Skeletal muscle satellite cell (primary cell): Measurements from ENCODE around the gene RAD54L. TPM values are rescaled to one million over a fixed set of nuclear protein-coding genes. Genes with fewer than 3 reads are reported as not detected.

Source experiments
- H3K27me3 ChIP-seq: 2 replicates; pipeline ENCODE4 v1.7.0; 2013; ENCODE audit warnings: low read length; ENCODE audit not compliant: control insufficient read depth, insufficient read depth
- H3K36me3 ChIP-seq: 2 replicates; pipeline ENCODE4 v1.7.0; 2013; ENCODE audit warnings: mild to moderate bottlenecking, control low read depth, low read length; ENCODE audit not compliant: insufficient read depth
- H3K4me1 ChIP-seq: 2 replicates; pipeline ENCODE4 v1.7.0; 2013; ENCODE audit warnings: low read length; ENCODE audit not compliant: control insufficient read depth, insufficient read depth
- H3K4me2 ChIP-seq: 2 replicates; pipeline ENCODE4 v1.7.0; 2013; ENCODE audit warnings: mild to moderate bottlenecking, low read length
- H3K4me3 ChIP-seq: 2 replicates; pipeline ENCODE4 v1.7.0; 2013; ENCODE audit warnings: low read length
- H3K9ac ChIP-seq: 2 replicates; pipeline ENCODE4 v1.7.0; 2013; ENCODE audit warnings: mild to moderate bottlenecking, low read depth, low read length, moderate library complexity
- H3K9me3 ChIP-seq: replicated peaks from 2 replicates; pipeline ENCODE4 v1.7.0; 2013; ENCODE audit warnings: mild to moderate bottlenecking, control low read depth, low read length
- total RNA-seq: library from RNA; depleted of rRNA; stranded (reverse); fragments of >200 nt; gene quantifications from 2 replicates; pipeline ENCODE4 v1.2.3, GENCODE V29; 2012; rRNA removed

The RAD54L gene
- total RNA-seq, result 3.5 and 8.1 TPM in 2 replicates

DNA sequence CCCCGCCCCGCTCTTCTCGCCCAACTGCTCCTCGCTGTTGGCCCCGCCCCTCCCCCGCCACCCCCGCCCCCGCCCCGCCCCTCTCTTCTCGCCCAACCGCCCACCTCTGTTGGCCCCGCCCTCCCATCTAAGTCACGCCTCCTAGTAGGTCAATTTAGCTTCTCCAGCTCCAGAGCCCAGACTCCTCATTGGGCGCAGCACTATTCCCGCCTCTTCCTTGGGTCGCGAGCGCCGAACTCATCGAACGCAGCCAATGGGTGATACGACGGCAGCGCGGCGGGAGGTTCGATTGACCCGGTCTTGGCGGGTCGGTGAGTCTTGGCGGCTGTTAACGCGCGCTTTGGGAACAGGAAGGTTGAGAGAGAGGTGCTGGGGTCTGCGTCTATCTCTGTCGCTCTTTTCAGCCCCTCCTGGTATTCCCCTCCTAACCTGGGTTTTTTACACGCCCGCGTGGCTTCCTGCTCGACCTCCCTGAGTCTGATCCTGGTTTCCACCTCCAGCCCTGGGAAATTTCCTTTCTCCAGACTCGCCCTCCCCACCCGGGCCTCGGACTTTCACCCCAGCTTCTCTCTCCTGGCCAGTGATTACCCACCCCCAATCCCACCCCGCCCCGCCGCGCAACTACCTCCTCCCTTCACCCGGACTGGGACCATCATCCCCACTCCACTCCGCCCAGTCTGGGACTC is at the start of gene RAD54L:
RAD54L (plus strand) TSS at position 328 of the 686 bp plus-strand sequence. CDS start 643 bp downstream, outside the sequence.
- H3K9me3 ChIP-seq, result no peaks in the 10 kb centered on the region
- no peaks in the 10 kb centered on the region for H3K36me3 ChIP-seq
- H3K4me2 ChIP-seq, result peak within 1 kb of the TSS; percentile 98
- H3K9ac ChIP-seq, result peak within 1 kb of the TSS; percentile 85
- peaks cover 10% of the 10 kb centered on the region for H3K4me1 ChIP-seq
- H3K4me3 ChIP-seq, result peak within 1 kb of the TSS; percentile 94
- no peaks in the 10 kb centered on the region for H3K27me3 ChIP-seq

DNA sequence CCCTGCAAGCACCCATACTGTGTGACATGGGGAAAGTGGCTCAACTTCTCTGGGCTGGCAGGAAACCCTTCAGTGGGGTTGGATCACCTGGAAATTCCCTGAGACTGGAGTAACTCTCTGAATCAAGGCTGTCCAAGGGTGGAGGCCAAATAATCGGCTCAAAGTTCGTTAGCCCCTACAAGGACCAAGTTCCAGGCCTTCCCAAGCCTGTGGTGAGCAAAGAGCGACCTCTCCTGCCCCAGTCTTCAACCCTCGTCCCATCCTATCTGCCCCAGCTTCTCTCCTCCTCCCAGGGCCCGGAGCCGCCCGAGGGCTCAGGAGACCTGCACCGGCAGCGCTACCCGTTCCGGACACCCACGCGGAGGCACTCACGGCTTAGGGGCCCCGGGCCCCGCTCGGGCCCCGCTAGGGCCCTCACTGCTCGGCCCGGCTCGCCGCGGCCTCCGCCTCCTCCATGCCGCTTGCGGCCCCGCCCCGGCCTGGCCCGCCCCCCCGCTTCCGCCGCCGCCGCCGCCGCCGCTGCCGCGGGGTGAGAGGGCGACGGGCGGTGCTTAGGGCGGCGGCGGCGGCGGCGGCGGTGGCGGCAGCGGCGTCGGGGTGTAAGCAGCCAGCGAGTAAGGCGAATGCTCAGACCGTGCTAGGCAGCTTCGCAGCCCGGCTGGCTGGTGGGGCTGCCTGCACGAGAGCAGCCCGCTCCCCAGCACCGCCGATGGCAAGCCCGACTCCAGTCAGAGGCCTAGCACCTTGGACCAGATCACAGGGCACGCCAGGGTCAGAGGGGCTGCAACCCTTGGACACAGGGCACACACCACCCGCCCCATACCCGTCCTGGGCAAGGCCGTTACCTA is 49.4 kb upstream of the RAD54L start, which contains the start of gene POMGNT1:
POMGNT1 (minus strand) TSS at position 471 of the 848 bp plus-strand sequence. CDS start 613 bp downstream, outside the sequence.
- Histone ChIP-seq H3K9me3 (no peaks in the 10 kb centered on the region), H3K27me3 (no peaks in the 10 kb centered on the region), H3K9ac (peak within 1 kb of the TSS; percentile 94), H3K4me3 (peak within 1 kb of the TSS; percentile 86), H3K4me1 (peaks cover 17% of the 10 kb centered on the region), H3K36me3 (peaks cover 38% of the 10 kb centered on the region), H3K4me2 (peak within 1 kb of the TSS; percentile 99)

DNA sequence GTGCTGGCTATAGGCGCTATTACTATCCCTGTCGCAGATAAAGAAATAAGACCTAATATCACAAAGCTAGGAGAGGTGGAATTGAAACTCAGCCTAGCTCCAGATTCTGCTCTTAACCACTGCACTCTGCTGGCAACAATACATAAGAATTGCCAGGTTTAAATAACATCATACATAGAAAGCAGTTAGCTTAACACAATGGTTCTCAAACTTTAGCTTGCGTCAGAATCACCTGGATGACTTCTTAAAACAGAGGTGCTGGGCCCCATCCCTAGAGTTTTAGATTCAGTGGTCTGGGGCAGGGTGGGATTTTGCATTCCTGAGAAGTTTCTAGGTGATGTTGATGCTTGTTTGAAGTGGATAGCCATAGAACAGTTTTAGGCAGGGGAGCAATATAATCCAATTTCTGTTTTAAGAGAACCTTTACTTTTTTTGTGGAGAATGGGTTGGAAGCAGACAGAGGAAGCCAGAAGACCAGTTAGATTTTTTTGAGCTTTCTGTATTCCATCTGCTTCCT is 48.3 kb upstream of the RAD54L start:
- no peak overlapping the region for H3K9ac ChIP-seq
- peak overlapping the region; percentile 92 for H3K4me2 ChIP-seq
- peaks cover 20% of the 10 kb centered on the region for H3K4me1 ChIP-seq
- H3K36me3 ChIP-seq, result peaks cover 27% of the 10 kb centered on the region
- H3K27me3 ChIP-seq, result no peaks in the 10 kb centered on the region
- H3K4me3 ChIP-seq, result no peak overlapping the region
- no peaks in the 10 kb centered on the region for H3K9me3 ChIP-seq

DNA sequence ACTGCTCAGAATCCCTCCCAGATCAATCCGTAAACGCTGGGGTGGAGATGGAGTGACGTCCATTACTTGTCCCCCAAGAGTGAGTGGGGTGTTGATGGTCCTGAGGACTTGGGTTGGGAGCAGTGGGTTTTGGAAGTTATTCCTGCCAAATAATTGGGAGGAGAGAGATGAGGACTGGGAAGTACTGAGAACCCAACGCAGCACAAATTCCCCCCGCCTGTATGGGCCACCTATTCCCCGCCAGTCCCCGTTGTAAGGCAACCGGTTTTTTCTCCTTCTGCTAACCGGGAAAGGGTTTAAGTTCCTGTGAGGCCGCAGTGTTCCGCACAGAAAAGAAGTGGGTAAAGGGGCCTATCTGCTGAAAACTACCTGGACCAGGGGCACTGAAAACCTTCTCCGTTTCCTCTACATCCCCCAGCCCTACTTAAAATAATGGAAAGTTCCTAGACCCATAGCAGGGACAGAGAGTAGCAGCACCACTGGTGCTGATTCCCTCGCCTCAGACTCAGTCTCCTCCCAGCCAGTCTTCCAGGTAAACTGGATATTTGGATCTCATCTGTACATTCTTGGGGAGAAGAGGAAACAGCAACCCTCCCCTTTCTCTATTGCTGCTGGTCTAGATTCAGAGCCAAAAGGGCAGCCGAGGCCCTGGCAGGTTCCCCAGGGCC is 43.7 kb upstream of the RAD54L start:
- Histone ChIP-seq H3K4me1 (peaks cover 24% of the 10 kb centered on the region), H3K27me3 (no peaks in the 10 kb centered on the region), H3K4me3 (peak overlapping the region; percentile 83), H3K36me3 (no peaks in the 10 kb centered on the region), H3K9ac (peak overlapping the region; percentile 77), H3K4me2 (peak overlapping the region; percentile 95), H3K9me3 (no peaks in the 10 kb centered on the region)

DNA sequence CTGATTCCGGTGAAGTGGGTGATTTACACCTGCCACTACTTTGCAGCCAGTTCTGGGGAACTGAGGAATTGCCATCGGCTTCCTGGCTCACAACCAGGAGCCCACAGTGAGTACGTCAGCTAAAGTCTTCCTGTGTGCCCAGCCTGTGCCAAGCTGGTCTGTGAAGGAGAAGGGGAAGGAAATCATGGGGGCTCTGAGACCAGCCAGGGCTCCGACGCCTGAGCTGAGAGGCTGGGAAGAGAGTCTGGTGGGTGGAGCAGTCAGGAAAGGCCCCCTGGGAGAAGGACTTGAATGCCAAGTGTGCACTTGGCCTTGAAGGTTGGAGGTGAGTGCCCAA is 43.2 kb upstream of the RAD54L start:
- Histone ChIP-seq H3K9me3 (no peaks in the 10 kb centered on the region), H3K27me3 (no peaks in the 10 kb centered on the region), H3K9ac (peak overlapping the region; percentile 77), H3K4me1 (peaks cover 20% of the 10 kb centered on the region), H3K4me2 (peak overlapping the region; percentile 95), H3K36me3 (no peaks in the 10 kb centered on the region), H3K4me3 (peak overlapping the region; percentile 83)

DNA sequence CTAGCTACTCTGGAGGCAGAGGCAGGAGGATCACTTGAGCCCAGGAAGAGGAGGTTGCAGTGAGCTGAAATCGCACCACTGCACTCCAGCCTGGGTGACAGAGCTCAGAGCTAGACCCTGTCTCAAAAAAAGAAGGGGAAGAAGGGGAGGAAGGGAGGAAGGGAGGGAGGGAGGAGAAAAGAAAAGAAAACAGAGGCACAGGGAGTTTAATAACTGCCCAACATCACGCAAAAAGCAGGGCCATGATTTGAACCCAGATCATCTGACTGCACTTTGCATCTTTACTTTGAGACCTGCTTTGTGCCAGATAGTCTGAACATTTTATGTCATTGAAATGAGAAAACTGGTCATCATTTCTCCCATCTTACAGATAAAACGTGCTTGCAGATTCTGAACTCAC is 42.4 kb upstream of the RAD54L start:
- peaks cover 20% of the 10 kb centered on the region for H3K4me1 ChIP-seq
- no peak overlapping the region for H3K4me3 ChIP-seq
- no peaks in the 10 kb centered on the region for H3K36me3 ChIP-seq
- no peaks in the 10 kb centered on the region for H3K9me3 ChIP-seq
- H3K9ac ChIP-seq, result no peak overlapping the region
- H3K27me3 ChIP-seq, result no peaks in the 10 kb centered on the region
- H3K4me2 ChIP-seq, result peak overlapping the region; percentile 95

DNA sequence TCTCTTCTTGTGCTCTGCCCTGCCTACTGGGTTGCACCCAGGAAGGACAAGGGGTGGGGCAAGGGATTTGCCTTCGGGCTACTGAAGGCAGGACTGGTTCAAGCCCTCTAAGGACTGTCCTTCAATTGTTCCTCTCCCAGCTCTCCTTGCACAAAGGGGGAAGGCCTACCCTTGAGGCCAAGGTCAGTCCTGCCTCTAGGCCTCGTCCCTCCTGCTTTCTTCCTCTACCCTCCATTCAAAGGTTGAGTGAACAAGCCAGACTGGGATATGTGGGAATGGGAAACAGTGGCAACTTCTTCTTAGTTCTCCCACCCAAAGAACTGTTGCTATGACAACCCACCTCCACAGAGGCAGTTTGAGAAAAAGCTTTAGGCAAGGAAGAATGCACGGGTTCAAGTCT is 41.8 kb upstream of the RAD54L start:
- Histone ChIP-seq H3K27me3 (no peaks in the 10 kb centered on the region), H3K9ac (no peak overlapping the region), H3K36me3 (no peaks in the 10 kb centered on the region), H3K9me3 (no peaks in the 10 kb centered on the region), H3K4me1 (peaks cover 20% of the 10 kb centered on the region), H3K4me2 (peak overlapping the region; percentile 95), H3K4me3 (no peak overlapping the region)

DNA sequence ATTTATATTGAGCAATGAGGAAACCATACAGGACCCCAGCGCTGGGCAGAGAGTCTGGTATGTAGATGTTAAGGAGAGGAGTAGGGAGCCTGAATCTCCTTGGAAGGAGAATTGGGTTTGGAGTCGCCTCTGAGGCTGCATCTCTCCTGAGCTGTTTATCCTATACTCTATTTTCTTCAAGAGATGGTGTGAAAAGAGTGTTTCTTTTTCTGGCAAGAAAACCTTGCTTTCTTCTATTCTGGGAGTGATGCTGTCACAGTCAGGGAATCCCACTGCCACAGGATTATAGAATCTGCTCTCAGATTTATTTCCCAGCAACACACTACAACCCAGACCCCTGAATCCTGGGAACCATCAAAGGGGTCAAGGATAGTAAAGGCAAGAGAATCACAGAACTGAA is 41.2 kb upstream of the RAD54L start:
- Histone ChIP-seq H3K9ac (no peak overlapping the region), H3K4me2 (no peak overlapping the region), H3K4me3 (no peak overlapping the region), H3K36me3 (no peaks in the 10 kb centered on the region), H3K9me3 (no peaks in the 10 kb centered on the region), H3K4me1 (peaks cover 20% of the 10 kb centered on the region), H3K27me3 (no peaks in the 10 kb centered on the region)

DNA sequence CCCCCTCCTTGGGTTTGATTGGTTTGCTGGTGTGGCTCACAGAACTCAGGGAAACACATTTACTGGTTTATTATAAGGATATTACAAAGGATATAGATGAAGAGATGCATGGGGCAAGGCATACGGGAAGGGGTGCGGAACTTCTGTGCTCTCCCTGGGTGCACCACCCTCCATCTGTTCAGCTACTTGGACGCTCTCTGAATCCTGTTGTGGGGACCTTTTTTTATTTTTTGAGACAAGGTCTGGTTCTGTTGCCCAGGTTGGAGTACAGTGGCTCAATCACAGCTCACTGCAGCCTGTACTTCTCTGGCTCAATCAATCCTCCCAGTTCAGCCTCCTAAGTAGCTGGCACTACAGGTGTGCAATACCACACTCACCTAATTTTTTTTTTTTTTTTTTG is 37.0 kb upstream of the RAD54L start:
- Histone ChIP-seq H3K4me1 (peaks cover 4% of the 10 kb centered on the region), H3K4me2 (no peak overlapping the region), H3K36me3 (no peaks in the 10 kb centered on the region), H3K4me3 (no peak overlapping the region), H3K9me3 (no peaks in the 10 kb centered on the region), H3K9ac (no peak overlapping the region), H3K27me3 (no peaks in the 10 kb centered on the region)

DNA sequence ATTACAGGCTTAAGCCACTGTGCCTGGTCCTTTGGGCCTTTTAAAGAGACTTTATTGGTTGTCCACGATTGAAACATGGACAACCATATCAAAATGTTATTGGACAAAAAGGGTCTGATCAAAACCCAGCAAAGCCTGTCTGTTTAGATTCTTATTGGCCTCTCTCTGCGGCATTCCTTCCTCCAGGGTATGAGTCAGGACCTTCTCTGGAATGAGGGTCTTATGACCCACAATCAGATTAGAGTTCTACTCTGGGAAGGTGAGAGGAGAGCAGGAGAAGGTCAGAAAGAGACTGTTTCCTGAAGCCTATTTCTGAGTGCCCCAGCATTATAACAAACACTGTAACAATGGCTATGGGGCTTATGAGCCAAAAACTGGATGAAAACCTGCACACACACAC is 36.5 kb upstream of the RAD54L start:
- Histone ChIP-seq H3K9me3 (no peaks in the 10 kb centered on the region), H3K9ac (no peak overlapping the region), H3K4me1 (no peaks in the 10 kb centered on the region), H3K4me2 (no peak overlapping the region), H3K36me3 (no peaks in the 10 kb centered on the region), H3K4me3 (no peak overlapping the region), H3K27me3 (no peaks in the 10 kb centered on the region)

DNA sequence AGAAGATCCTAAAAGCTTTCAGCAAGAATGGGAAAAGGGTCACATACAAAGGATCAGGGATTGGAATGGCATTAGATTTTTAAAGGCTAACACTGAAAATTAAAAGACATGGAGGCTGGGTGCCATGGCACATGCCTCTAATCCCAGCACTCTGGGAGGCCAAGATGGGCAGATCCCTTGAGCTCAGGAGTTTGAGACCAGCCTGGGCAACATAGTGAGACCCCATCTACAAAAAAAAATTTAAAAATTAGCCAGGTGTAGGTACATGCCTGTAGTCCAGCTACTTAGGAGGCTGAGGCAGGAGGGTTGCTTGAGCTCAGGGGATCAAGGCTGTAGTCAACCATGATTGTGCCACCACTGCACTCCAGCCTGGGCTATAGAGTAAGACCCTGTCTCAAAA is 32.1 kb upstream of the RAD54L start:
- H3K4me3 ChIP-seq, result no peak overlapping the region
- H3K4me2 ChIP-seq, result no peak overlapping the region
- H3K4me1 ChIP-seq, result no peaks in the 10 kb centered on the region
- H3K36me3 ChIP-seq, result peaks cover 6% of the 10 kb centered on the region
- H3K27me3 ChIP-seq, result no peaks in the 10 kb centered on the region
- H3K9me3 ChIP-seq, result no peaks in the 10 kb centered on the region
- no peak overlapping the region for H3K9ac ChIP-seq
